IPS DF 4.7 (cell line): ENCODE data around the gene PPP1R1B.

Experiments used
- DNase-seq: peaks from one replicate; pipeline ENCODE4 v3.0.0-alpha.2; 2013; ENCODE audit warnings: low spot score; ENCODE audit errors: extremely low read depth

The PPP1R1B gene

GRCh38 chr17:39631403-39631802 lies 4.7 kb downstream of the PPP1R1B start:
- DNase-seq: no peak

GRCh38 chr17:39632153-39632941 lies 5.6 kb downstream of the PPP1R1B start:
- DNase-seq: no peak

DNA sequence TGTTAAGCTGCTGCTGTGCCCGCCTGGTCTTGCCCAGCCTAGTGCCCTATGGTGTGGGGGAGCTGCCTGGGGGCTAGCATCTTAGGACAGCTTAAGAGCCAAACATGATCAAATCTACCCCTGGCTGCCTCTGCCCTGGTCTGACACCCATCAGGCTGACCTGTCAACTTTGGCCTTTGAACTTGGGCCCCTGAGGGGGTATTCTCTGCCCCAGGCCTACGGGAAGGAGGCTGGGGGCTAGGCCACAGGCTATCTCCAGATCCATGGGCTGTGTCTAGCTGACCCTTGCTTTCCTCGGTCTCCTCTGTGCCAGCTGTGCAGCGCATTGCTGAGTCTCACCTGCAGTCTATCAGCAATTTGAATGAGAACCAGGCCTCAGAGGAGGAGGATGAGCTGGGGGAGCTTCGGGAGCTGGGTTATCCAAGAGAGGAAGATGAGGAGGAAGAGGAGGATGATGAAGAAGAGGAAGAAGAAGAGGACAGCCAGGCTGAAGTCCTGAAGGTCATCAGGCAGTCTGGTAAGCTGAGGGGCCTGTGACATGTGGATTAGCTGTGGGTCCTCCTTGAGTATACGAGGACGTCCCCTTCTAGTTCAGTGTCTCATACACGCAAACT lies 6.9 kb downstream of the PPP1R1B start:
- no peak for DNase-seq

- DNase-seq: no peak
Observed at GRCh38 chr17:39634384-39634871, 7.7 kb downstream of the PPP1R1B start.

- DNase-seq: no peak
Observed at GRCh38 chr17:39635614-39636176, 8.9 kb downstream of the PPP1R1B start.

GRCh38 chr17:39636587-39636926 lies 9.8 kb downstream of the PPP1R1B start:
- no peak for DNase-seq

DNA sequence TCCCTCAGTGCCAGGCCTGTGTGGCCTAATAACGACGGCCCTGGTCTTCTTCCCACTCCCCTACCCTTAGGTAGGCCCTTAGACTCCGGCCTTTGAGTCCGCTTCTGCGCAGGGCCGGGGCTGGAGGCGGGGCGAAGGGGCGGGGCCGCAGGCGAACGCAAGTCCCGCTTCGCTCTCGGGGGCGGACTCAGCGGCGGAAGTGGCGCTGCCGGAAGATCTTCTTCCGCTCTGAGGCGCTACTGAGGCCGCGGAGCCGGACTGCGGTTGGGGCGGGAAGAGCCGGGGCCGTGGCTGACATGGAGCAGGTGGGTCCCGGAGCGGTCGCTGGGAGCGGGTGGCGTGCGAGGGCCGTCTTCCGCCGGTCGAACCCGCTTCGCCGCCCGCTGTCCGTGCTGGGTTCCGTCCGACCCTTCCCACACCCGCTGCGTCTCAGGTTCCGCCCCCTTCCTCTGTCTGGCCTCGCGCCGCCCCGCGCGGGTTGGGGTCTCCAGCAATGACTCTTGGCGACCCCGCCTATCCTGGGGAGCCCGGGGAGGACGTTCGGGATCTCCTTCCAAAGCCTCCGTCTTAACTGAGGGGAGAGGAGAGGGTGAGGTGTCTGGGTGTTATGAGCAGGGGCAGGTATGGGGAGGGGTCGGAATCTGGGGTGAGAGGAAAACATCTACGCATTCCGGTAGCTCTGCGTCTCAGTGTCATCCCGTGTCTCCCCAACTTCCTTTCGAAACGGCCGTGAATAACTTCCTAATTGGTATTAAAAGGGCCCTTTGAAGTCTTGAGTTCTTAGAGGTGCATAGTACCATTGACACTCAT lies 10.4 kb downstream of the PPP1R1B start, which contains the start of gene STARD3:
TSS of gene STARD3 (plus strand) at position 218 of the 810 bp plus-strand sequence. CDS start 16,388 bp downstream, outside the sequence.
- no peak for DNase-seq

DNA sequence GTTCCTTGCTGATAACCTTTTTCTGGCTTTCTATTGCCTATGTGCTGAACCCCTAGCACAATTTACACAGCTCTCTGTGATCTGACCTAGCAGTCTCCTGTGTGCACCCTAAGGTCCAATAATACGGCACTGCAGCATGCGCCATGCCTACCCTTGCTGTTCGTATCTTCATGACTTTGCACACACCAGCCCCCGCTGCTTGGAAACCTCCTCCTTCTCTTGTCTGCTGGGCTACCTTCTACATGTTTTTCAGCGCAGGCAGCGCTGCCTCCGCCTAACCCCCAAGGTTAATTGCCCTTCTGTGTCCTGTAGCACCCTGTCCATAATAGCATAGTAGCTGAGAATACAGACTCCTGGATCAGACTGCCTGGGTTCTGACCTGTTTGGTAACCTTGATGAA lies 11.6 kb downstream of the PPP1R1B start:
- no peak for DNase-seq

DNA sequence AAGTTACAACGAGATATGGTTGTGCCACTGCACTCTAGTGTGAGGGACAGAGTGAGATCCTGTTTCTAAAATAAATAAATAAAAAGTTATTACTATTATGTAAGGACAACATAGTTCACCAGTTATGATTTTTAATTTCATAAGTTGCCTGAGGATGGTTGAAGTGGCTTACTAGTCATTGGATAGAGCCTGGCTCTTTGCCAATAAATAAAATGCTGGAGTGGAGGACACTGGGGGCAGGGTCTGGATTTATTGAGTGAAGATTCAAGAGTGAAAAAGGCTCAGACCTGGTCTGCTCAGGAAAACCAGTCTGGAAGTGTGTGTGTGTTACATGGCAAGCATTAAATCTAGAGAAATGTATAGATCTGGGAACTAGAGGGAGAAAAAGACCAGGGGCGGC lies 12.3 kb downstream of the PPP1R1B start:
- no peak for DNase-seq

- DNase-seq: no peak
Observed at GRCh38 chr17:39639566-39640458, 13.1 kb downstream of the PPP1R1B start.

GRCh38 chr17:39640591-39641031 lies 13.9 kb downstream of the PPP1R1B start:
- DNase-seq: no peak

- no peak for DNase-seq
Observed at GRCh38 chr17:39641097-39641496, 14.3 kb downstream of the PPP1R1B start.

GRCh38 chr17:39641883-39642282 lies 15.1 kb downstream of the PPP1R1B start:
- no peak for DNase-seq

DNA sequence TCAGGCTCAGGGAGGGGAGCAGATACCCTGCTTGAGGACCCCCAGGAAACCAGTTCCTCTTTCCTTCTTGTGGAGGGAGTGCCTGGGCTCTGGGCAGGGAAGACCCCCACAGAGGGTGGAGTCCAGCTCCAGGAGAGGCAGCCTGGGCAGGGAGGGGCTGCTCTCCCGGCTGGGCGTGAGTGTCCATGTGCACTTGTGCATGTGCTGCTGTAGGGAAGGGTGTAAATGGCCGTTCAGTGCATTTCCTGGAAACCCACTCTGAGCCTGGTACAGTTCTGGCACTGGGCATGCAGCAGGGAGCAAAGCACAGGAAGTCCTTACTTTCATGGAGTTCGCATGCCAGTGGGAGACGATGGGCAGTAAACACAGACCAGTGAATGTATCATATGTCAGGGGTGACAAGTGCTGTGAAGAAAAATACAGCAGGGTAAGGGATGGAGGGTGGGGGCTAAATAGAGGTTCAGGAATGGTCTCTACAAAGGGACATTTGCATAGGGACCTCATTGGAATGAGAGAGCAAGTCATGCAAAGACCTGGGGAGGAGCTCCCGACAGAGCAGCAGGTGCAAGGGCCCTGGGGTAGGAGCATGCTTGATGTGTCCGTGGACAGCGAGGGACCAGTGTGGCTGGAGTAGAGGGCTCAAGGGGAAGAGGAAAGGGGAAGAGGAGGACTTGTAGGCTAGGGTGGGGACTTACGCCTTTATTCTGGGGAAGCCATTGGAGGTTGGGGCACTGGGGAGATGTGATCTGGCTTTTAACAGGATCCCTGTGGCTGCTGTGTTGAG lies 15.7 kb downstream of the PPP1R1B start:
- no peak for DNase-seq

DNA sequence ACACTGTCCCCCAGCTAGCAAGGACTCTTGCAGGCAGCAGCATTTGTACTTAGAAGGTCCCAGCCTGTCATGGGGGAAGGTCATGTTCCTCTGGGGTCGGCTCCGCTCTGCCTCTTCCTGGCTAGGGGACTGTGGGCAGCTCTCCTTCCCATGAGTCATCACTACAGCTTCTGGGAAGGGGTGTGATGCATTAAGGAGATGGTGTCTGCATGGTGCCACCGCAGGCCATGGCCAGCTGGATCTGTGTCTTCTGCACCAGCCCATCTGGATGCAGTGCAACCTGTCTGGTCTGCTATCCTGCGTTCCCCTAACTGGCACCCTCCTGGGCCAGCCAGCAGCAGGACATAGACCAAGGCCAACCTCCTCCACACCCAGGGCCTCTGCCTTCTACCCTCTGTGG lies 16.5 kb downstream of the PPP1R1B start:
- no peak for DNase-seq

DNA sequence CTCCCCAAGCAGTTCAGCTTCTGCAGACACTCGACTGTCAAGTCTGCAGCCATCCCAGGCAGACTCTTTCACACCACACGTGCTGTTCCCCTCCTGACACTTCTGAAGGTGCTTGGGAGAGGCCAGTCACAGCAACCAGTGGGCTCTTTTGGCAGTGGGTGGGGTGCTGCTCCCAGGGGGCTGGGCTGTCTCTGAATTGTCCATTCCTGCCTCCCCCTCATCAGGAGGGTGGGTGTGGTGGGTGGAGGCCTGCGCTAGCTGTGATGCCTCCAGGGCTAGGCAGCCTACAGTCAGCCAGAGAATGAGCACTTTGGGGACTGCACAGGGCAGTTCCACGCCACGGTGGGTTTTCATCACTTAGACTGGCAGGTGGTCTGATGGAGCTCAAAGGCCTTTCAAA lies 20.5 kb downstream of the PPP1R1B start:
- DNase-seq: no peak

GRCh38 chr17:39648616-39649366 lies 22.0 kb downstream of the PPP1R1B start:
- no peak for DNase-seq

DNA sequence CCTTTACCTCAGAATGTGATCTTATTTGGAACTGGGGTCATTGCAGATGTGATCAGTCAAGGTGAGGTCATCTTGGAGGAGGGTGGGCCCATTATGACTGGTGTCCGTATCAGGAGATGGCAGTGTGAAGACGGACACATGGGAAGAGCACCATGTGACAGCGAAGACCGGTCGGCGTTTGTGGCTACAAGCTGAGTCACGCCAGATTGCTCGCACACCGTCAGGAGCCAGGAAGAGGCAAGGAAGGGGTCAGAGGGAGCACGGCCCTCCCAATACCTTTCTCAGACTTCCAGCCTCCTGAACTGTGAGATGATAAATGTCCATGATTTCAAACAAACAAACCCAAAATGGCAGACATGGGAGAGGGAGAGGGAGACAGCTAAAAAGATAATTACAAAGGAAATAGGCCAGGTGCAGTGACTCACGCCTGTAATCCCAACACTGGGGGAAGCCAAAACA lies 23.4 kb downstream of the PPP1R1B start:
- DNase-seq: no peak
